Fibroblast of lung (primary cell): ENCODE results near the gene DUSP5. TPM values are rescaled to one million over a fixed set of nuclear protein-coding genes. Genes with fewer than 3 reads are reported as not detected.

Source experiments
- DNase-seq, 2 donors: peaks; one replicate each; pipeline versions ENCODE4 v3.0.0 to v3.0.0-alpha.2; 2010; ENCODE audit warnings: low read depth in 2 of 2
- H2AFZ ChIP-seq: 2 replicates; pipeline ENCODE4 v1.5.1; 2012; ENCODE audit warnings: low read length, control low read depth, inconsistent platforms
- H3K27ac ChIP-seq: 2 replicates; pipeline ENCODE4 v1.5.1; 2011; ENCODE audit warnings: low read length, control low read depth; ENCODE audit not compliant: insufficient read depth
- H3K27me3 ChIP-seq: 2 replicates; pipeline ENCODE4 v1.5.1; 2011; ENCODE audit warnings: mild to moderate bottlenecking, low read length; ENCODE audit not compliant: control insufficient read depth, insufficient read depth
- H3K36me3 ChIP-seq: 2 replicates; pipeline ENCODE4 v1.5.1; 2011; ENCODE audit warnings: low read length; ENCODE audit not compliant: control insufficient read depth, insufficient read depth
- H3K4me1 ChIP-seq: 2 replicates; pipeline ENCODE4 v1.5.1; 2011; ENCODE audit warnings: low read length; ENCODE audit not compliant: control insufficient read depth, insufficient read depth; ENCODE audit errors: extremely low read depth
- H3K4me2 ChIP-seq: 2 replicates; pipeline ENCODE4 v1.5.1; 2011; ENCODE audit warnings: low read length, control low read depth; ENCODE audit not compliant: insufficient read depth; ENCODE audit errors: extremely low read depth
- H3K4me3 ChIP-seq, 4 experiments: fragments of 200-600 bp in 1 of 4; sonication (generic) in 1 of 4; replicated peaks in 1 of 4; 2 replicates each; pipeline ENCODE4 v1.5.1; 2011 to 2016; ENCODE audit warnings: low read length in 4 of 4, low read depth in 3 of 4, mild to moderate bottlenecking in 3 of 4, control low read depth in 2 of 4, inconsistent platforms in 1 of 4, mixed read lengths in 1 of 4; ENCODE audit not compliant: insufficient read depth in 1 of 4; ENCODE audit errors: control extremely low read depth in 1 of 4
- H3K79me2 ChIP-seq: 2 replicates; pipeline ENCODE4 v1.5.1; 2012; ENCODE audit warnings: mild to moderate bottlenecking, low read length, inconsistent platforms; ENCODE audit not compliant: control insufficient read depth, insufficient read depth
- H3K9ac ChIP-seq: 2 replicates; pipeline ENCODE4 v1.5.1; 2011; ENCODE audit warnings: mild to moderate bottlenecking, low read length, control low read depth; ENCODE audit not compliant: insufficient read depth
- H3K9me3 ChIP-seq: 2 replicates; pipeline ENCODE4 v1.5.1; 2012; ENCODE audit warnings: low read depth, low read length; ENCODE audit not compliant: control insufficient read depth, insufficient read depth
- H4K20me1 ChIP-seq: 2 replicates; pipeline ENCODE4 v1.5.1; 2011; ENCODE audit warnings: low read length; ENCODE audit not compliant: control insufficient read depth, insufficient read depth; ENCODE audit errors: extremely low read depth
- EZH2 ChIP-seq: IDR thresholded peaks from 2 replicates; pipeline ENCODE4 v1.5.1; 2012; ENCODE audit warnings: low read length, control low read depth, mild to moderate bottlenecking; ENCODE audit errors: missing control alignments
- polyA plus RNA-seq, 2 donors: library from polyadenylated mRNA; depleted of rRNA in 1 of 2; stranded (reverse) in 1 of 2; unstranded in 1 of 2; fragments of >200 nt; gene quantifications; 2 replicates each; pipeline ENCODE4 v1.2.1, GENCODE V29; 2011 to 2012; ENCODE audit warnings: missing spikeins in 1 of 2
- total RNA-seq: library from RNA; depleted of rRNA; stranded (reverse); fragments of >200 nt; gene quantifications from 2 replicates; pipeline ENCODE4 v1.2.1, GENCODE V29; 2014
- TF ChIP-seq, protein P1 (sequence below), 2 donors: IDR thresholded peaks in 1 of 2; conservative IDR thresholded peaks in 1 of 2; 1 replicate in 1 of 2; 2 replicates in 1 of 2; pipeline ENCODE4 v1.5.1; 2011 to 2012; ENCODE audit warnings: low read length in 2 of 2, control low read depth in 1 of 2, inconsistent platforms in 1 of 2, low read depth in 1 of 2, mild to moderate bottlenecking in 1 of 2

Gene DUSP5
- total and polyA plus RNA-seq, 2 donors (not counting 1 experiment from before 2014, with no cell fraction given), result 27.6 to 37.7 TPM

DNA sequence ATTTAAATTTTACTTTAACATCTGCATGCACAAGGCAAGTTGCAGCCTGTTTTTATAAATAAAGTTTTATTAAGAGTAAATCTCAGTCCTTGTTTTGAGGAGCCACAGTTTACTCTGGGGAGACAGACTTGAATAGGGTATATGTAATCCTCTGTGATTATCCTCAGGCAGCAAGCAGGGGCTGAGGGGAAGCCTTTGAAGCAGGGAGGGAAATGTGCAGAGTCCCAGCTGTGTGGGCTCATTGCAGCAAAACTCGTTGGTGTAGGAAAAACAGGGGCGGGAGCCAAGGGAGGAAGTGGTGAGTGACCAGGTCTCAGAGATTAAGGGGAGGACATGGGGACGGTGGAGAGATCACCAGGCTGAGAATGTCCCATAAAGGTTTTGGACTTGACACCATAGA lies 35.4 kb downstream of the DUSP5 start:
- no peak overlapping the region for H3K4me2 ChIP-seq
- H3K4me1 ChIP-seq, result peaks cover 23% of the 10 kb centered on the region
- H3K4me3 ChIP-seq, result no peak overlapping the region
- DNase-seq, result no peak
- no peaks in the 10 kb centered on the region for H3K79me2 ChIP-seq
- TF ChIP-seq, protein P1, sequence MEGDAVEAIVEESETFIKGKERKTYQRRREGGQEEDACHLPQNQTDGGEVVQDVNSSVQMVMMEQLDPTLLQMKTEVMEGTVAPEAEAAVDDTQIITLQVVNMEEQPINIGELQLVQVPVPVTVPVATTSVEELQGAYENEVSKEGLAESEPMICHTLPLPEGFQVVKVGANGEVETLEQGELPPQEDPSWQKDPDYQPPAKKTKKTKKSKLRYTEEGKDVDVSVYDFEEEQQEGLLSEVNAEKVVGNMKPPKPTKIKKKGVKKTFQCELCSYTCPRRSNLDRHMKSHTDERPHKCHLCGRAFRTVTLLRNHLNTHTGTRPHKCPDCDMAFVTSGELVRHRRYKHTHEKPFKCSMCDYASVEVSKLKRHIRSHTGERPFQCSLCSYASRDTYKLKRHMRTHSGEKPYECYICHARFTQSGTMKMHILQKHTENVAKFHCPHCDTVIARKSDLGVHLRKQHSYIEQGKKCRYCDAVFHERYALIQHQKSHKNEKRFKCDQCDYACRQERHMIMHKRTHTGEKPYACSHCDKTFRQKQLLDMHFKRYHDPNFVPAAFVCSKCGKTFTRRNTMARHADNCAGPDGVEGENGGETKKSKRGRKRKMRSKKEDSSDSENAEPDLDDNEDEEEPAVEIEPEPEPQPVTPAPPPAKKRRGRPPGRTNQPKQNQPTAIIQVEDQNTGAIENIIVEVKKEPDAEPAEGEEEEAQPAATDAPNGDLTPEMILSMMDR (conservative IDR thresholded peaks at IDR 0.05 in 1 of 2, IDR thresholded peaks at IDR 0.05 in 1 of 2; ENCODE audit: low read depth in 1 of 2, low read length in 2 of 2), result no peak
- no peak for TF ChIP-seq EZH2
- no peak overlapping the region for H3K27ac ChIP-seq
- H3K9ac ChIP-seq, result no peak overlapping the region
- H2AFZ ChIP-seq, result peak overlapping the region; percentile 49
- H3K9me3 ChIP-seq, result no peaks in the 10 kb centered on the region
- H3K27me3 ChIP-seq, result no peaks in the 10 kb centered on the region
- no peaks in the 10 kb centered on the region for H3K36me3 ChIP-seq
- H4K20me1 ChIP-seq, result no peaks in the 10 kb centered on the region

DNA sequence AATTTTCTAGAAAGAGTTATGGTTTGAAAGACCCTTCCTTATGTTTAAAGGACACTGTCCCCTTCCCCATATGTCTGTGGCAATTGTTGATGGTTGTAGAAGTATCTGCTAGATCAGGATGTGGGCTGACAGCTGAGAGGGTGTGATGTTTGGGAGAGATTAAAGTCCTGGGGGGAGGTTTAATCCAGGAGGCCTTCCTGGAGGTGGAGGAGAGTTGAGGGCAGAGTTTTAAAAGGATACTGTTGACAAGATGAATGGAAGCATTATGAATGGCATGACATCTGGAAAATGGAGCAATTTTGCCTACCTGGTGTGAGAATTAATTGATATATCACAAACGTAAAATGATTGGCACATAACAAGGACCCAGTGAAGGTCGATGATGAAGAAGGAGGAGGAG lies 36.9 kb downstream of the DUSP5 start:
- no peaks in the 10 kb centered on the region for H3K9me3 ChIP-seq
- TF ChIP-seq, protein P1 (conservative IDR thresholded peaks at IDR 0.05 in 1 of 2, IDR thresholded peaks at IDR 0.05 in 1 of 2; ENCODE audit: low read depth in 1 of 2, low read length in 2 of 2), result no peak
- no peak for TF ChIP-seq EZH2
- no peak for DNase-seq
- peaks cover 16% of the 10 kb centered on the region for H3K4me1 ChIP-seq
- H3K27ac ChIP-seq, result no peak overlapping the region
- H3K27me3 ChIP-seq, result no peaks in the 10 kb centered on the region
- no peaks in the 10 kb centered on the region for H4K20me1 ChIP-seq
- H2AFZ ChIP-seq, result no peak overlapping the region
- no peaks in the 10 kb centered on the region for H3K79me2 ChIP-seq
- no peaks in the 10 kb centered on the region for H3K36me3 ChIP-seq
- H3K9ac ChIP-seq, result no peak overlapping the region
- no peak overlapping the region for H3K4me2 ChIP-seq
- H3K4me3 ChIP-seq, result no peak overlapping the region

DNA sequence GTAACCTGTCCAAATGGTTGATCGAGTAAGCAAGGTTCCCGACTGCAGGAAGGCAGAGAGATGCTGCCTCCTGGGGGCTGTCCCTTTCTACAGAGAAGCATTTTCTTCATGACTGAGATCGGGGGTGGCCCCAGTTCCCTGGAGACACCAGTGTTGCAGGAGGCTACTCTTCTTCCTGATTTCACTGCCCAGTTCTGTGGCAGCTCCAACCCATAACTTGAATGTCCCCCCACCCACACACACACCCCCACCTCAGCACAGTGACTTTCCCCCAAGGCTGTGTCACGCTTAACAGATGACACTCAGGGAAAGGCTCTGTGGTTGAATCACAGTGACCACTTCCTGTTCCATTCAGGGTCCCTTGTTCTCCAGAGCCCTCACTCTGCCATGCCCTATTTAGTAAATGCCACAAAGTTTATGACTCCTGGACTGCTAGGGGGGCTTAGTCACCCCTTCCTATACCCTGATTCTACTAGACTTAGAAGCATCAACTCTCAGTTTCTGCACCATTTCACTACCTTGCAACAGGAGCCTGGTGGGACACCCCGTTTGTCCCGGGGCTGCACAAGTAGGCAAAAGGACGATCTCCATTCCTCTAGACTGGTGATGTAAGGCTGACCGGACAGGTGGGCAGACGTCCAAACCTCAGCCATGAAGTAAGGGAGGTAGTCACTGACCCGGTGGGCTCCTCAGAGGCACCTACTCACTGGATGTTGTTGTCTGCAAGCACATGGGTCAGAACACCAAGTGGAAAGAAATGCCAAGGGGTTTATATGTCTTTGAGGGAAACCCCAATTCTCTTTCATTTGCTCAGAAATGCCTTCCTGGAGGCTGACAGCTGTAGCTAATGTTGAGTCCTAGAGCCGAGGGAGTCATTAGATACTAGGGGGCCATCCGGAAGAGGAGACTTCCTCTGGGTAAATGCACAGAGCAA lies 38.5 kb downstream of the DUSP5 start:
- Histone ChIP-seq H3K9ac (no peak overlapping the region), H3K9me3 (no peaks in the 10 kb centered on the region), H3K36me3 (no peaks in the 10 kb centered on the region), H3K4me3 (no peak overlapping the region), H3K27ac (no peak overlapping the region), H2AFZ (no peak overlapping the region), H3K4me2 (peak overlapping the region; percentile 59), H3K4me1 (peaks cover 8% of the 10 kb centered on the region), H3K27me3 (no peaks in the 10 kb centered on the region), H4K20me1 (no peaks in the 10 kb centered on the region), H3K79me2 (no peaks in the 10 kb centered on the region)
- TF ChIP-seq, protein P1 (conservative IDR thresholded peaks at IDR 0.05 in 1 of 2, IDR thresholded peaks at IDR 0.05 in 1 of 2; ENCODE audit: low read depth in 1 of 2, low read length in 2 of 2), result peak; percentile 21 to 32
- TF ChIP-seq EZH2, result no peak
- peak; percentile 60 to 91 for DNase-seq
